HCT116 (cell line): Measurements from ENCODE around the gene ZBTB17. TPM values are rescaled to one million over a fixed set of nuclear protein-coding genes. Genes with fewer than 3 reads are reported as not detected.

Experiments
- ATAC-seq: fragments of 200-7000 bp; cut with Tn5 transposase; 2 replicates; pipeline ENCODE4 v1.9.1; 2020; ENCODE audit warnings: mild to moderate bottlenecking, moderate library complexity
- BruUV-seq: library from RNA; stranded (reverse); fragments of 400-500 nt; replicated peaks from 2 replicates; lab custom pipeline; 2021; lab: Mats Ljungman, UMichigan
- CTCF ChIA-PET: fragments of 300-600 bp; sonication (Branson Sonifier 250); formaldehyde crosslinking; loops from one replicate; lab custom pipeline; 2021; ENCODE audit warnings: antibody characterized with exemption; lab: Charles Lee
- POLR2A ChIA-PET: fragments of 300-600, 350-600 bp; sonication (Branson Sonifier 250); formaldehyde crosslinking; loops from one replicate; lab custom pipeline; 2021; ENCODE audit warnings: antibody characterized with exemption; lab: Charles Lee
- RAD21 ChIA-PET, 2 experiments: fragments of 300-600 bp; sonication (Branson Sonifier 250); formaldehyde crosslinking; loops; one replicate each; lab custom pipeline; 2023; ENCODE audit warnings: low total read pairs in 2 of 2; ENCODE audit not compliant: uncharacterized antibody in 2 of 2, unreplicated experiment in 2 of 2, low non-redundant PET in 1 of 2; lab: Charles Lee
- DNase-seq: peaks from one replicate; pipeline ENCODE4 v3.0.0-alpha.2; 2010; ENCODE audit warnings: low read depth, low spot score
- H2AFZ ChIP-seq: fragments of 200-600 bp; shearing (Covaris generic), sonication (generic); 2 replicates; pipeline ENCODE4 v1.6.1; 2017; ENCODE audit warnings: low read depth, mixed run types, mixed read lengths, antibody characterized with exemption, low read length; ENCODE audit not compliant: poor library complexity, severe bottlenecking
- H3K27ac ChIP-seq: 2 replicates; pipeline ENCODE4 v1.5.1; 2012; ENCODE audit warnings: low read depth, low read length
- H3K27me3 ChIP-seq: fragments of 200-600 bp; sonication (generic); 2 replicates; pipeline ENCODE4 v1.6.1; 2016; ENCODE audit warnings: mixed run types, low read length, mixed read lengths; ENCODE audit not compliant: insufficient read depth
- H3K36me3 ChIP-seq, 2 experiments: fragments of 200-500 bp in 1 of 2; fragments of 200-600 bp in 1 of 2; sonication (Bioruptor generic) in 1 of 2; sonication (generic) in 1 of 2; 2 replicates each; pipeline versions ENCODE4 v1.5.1 to v1.6.1; 2014 to 2016; ENCODE audit warnings: low read length in 2 of 2, inconsistent platforms in 1 of 2, mixed read lengths in 1 of 2, mixed run types in 1 of 2; ENCODE audit not compliant: insufficient read depth in 2 of 2, control insufficient read depth in 1 of 2
- H3K4me1 ChIP-seq, 2 experiments: fragments of 200-600 bp in 1 of 2; sonication (generic) in 1 of 2; 2 replicates each; pipeline versions ENCODE4 v1.5.1 to v1.6.1; 2012 to 2017; ENCODE audit warnings: low read length in 2 of 2, inconsistent platforms in 1 of 2, mild to moderate bottlenecking in 1 of 2, mixed read lengths in 1 of 2, mixed run types in 1 of 2, moderate library complexity in 1 of 2; ENCODE audit not compliant: insufficient read depth in 2 of 2, control insufficient read depth in 1 of 2
- H3K4me2 ChIP-seq: fragments of 200-600 bp; sonication (generic); 2 replicates; pipeline ENCODE4 v1.6.1; 2017; ENCODE audit warnings: mixed run types, low read length, mixed read lengths
- H3K4me3 ChIP-seq, 2 experiments: fragments of 200-600 bp in 1 of 2; sonication (generic) in 1 of 2; replicated peaks in 1 of 2; 2 replicates each; pipeline ENCODE4 v1.5.1; 2011 to 2016; ENCODE audit warnings: low read length in 2 of 2, control low read depth in 1 of 2, low read depth in 1 of 2, mild to moderate bottlenecking in 1 of 2, mixed read lengths in 1 of 2, mixed run types in 1 of 2
- H3K79me2 ChIP-seq: fragments of 200-600 bp; sonication (generic); 2 replicates; pipeline ENCODE4 v1.6.1; 2017; ENCODE audit warnings: mild to moderate bottlenecking, mixed run types, low read length, moderate library complexity, mixed read lengths; ENCODE audit not compliant: insufficient read depth
- H3K9ac ChIP-seq: fragments of 200-600 bp; sonication (generic); 2 replicates; pipeline ENCODE4 v1.6.1; 2016; ENCODE audit warnings: low read length, mixed read lengths
- H3K9me2 ChIP-seq: fragments of 200-600 bp; sonication (generic), shearing (Covaris generic); 2 replicates; pipeline ENCODE4 v1.6.1; 2017; ENCODE audit warnings: mixed run types, mild to moderate bottlenecking, moderate library complexity; ENCODE audit not compliant: insufficient read depth
- H3K9me3 ChIP-seq, 2 experiments: fragments of 200-500 bp in 1 of 2; fragments of 200-600 bp in 1 of 2; sonication (Bioruptor generic) in 1 of 2; sonication (generic) in 1 of 2; 2 replicates each; pipeline ENCODE4 v1.6.1; 2014 to 2017; ENCODE audit warnings: low read length in 2 of 2, mixed read lengths in 2 of 2, inconsistent platforms in 1 of 2, low read depth in 1 of 2, mild to moderate bottlenecking in 1 of 2, mixed run types in 1 of 2, moderate library complexity in 1 of 2; ENCODE audit not compliant: control insufficient read depth in 1 of 2, insufficient read depth in 1 of 2
- H4K20me1 ChIP-seq: fragments of 200-600 bp; sonication (generic), shearing (Covaris generic); 2 replicates; pipeline ENCODE4 v1.6.1; 2017; ENCODE audit warnings: mixed run types, mild to moderate bottlenecking, moderate library complexity; ENCODE audit not compliant: insufficient read depth
- CTCF ChIP-seq, 3 experiments: fragments of 200-600 bp in 1 of 3; sonication (generic) in 1 of 3; IDR thresholded peaks in 2 of 3; conservative IDR thresholded peaks in 1 of 3; 2 replicates each; pipeline ENCODE4 v1.5.1; 2012 to 2017; ENCODE audit warnings: low read depth in 2 of 3, low read length in 2 of 3, antibody characterized with exemption in 1 of 3, borderline replicate concordance in 1 of 3, control low read depth in 1 of 3, mild to moderate bottlenecking in 1 of 3, mixed read lengths in 1 of 3, mixed run types in 1 of 3, moderate library complexity in 1 of 3; ENCODE audit not compliant: insufficient read depth in 1 of 3
- JUND ChIP-seq: IDR thresholded peaks from 2 replicates; pipeline ENCODE4 v1.6.1; 2012
- POLR2A ChIP-seq: IDR thresholded peaks from 2 replicates; pipeline ENCODE4 v1.7.0; 2011; ENCODE audit warnings: borderline replicate concordance; ENCODE audit not compliant: insufficient read depth, insufficient read length; ENCODE audit errors: extremely low read depth
- RAD21 ChIP-seq: IDR thresholded peaks from 2 replicates; pipeline ENCODE4 v1.6.1; 2012; ENCODE audit warnings: low read depth, mild to moderate bottlenecking
- SIN3A ChIP-seq: IDR thresholded peaks from 2 replicates; pipeline ENCODE4 v1.6.1; 2012; ENCODE audit warnings: low read depth
- ZBTB33 ChIP-seq: IDR thresholded peaks from 2 replicates; pipeline ENCODE4 v1.6.1; 2011; ENCODE audit warnings: mild to moderate bottlenecking, low read length, moderate library complexity; ENCODE audit not compliant: insufficient replicate concordance; ENCODE audit errors: extremely low read depth
- intact Hi-C: fragments of 100-400 bp; cut with micrococcal nuclease; formaldehyde crosslinking; loops from 2 replicates; pipeline ENCODE4 v1.10.0; 2022
- total RNA-seq: library from RNA; stranded (reverse); gene quantifications from one replicate; pipeline ENCODE4 v1.2.1, GENCODE V29; 2021; ENCODE audit not compliant: unreplicated experiment

The ZBTB17 gene
- total RNA-seq, 1 experiment from 2014 or later, result 31.6 TPM

DNA sequence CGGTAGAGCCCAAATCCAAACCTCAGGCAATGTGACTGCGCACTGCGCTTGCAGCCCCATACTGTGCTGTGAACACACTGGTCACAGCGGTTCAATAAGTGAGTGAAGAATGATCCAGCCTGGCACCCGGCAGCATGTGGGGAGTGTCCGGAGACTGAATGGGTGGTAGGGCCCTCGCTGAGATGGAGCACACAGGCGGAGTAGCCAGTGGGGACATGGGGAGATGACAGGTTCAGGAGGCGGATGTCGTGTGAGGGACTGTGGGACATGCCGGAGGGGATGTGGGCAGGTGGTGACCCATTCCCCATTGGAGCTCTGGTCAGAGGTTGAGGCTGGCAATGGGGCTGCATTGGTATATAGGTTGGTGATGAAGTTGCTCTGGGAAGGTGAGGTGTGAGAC lies 33.8 kb upstream of the ZBTB17 start (continued):
- TF ChIP-seq ZBTB33, result no peak
- TF ChIP-seq POLR2A, result no peak
- TF ChIP-seq SIN3A, result no peak

DNA sequence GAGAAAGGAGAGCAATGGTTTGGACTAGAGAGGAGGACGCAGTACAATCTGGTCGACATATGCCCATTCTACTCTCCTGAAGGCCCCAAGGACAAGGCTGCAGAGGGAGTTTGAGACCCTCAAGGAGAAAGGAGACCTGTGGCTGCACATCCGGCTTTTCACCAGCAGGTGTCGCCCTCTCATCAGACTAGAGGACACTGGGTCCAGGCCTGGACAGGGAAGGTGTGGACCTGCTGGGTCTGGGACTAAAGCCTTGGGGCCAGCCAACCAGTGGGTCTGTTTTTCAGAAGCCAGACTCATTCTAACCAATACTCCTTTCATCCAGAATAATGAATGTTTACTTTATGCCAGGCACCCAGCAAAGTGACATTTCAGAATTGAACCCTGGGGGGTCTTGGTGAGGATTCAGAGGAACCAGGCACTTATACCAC lies 33.1 kb upstream of the ZBTB17 start:
- intact Hi-C loops, result loop anchor here (1.0 to 10.0 kb wide), 3 partner anchors 47 to 176 kb away; partner anchors contain the start of gene FAM131C
- no peaks in the 10 kb centered on the region for H3K36me3 ChIP-seq
- no peak overlapping the region for H2AFZ ChIP-seq
- H3K9me2 ChIP-seq, result no peaks in the 10 kb centered on the region
- no peak overlapping the region for H3K9ac ChIP-seq
- POLR2A ChIA-PET, result no interaction called here
- H3K27ac ChIP-seq, result no peak overlapping the region
- peaks cover 10 to 27% of the 10 kb centered on the region in 2 experiments for H3K4me1 ChIP-seq
- H3K4me3 ChIP-seq, result no peak overlapping the region
- RAD21 ChIA-PET, result no interaction called here
- H4K20me1 ChIP-seq, result no peaks in the 10 kb centered on the region
- H3K79me2 ChIP-seq, result no peaks in the 10 kb centered on the region
- no peak overlapping the region for H3K4me2 ChIP-seq
- H3K9me3 ChIP-seq, result no peaks in the 10 kb centered on the region
- peak; percentile 95 to 99 (median 95) for TF ChIP-seq CTCF (IDR thresholded peaks at IDR 0.05 in 2 of 3, conservative IDR thresholded peaks at IDR 0.05 in 1 of 3; ENCODE audit: borderline replicate concordance in 1 of 3, insufficient read depth in 1 of 3, low read depth in 2 of 3, low read length in 2 of 3)
- TF ChIP-seq SIN3A, result no peak
- TF ChIP-seq RAD21, result peak; percentile 99
- TF ChIP-seq JUND, result no peak
- TF ChIP-seq, all 23 proteins: peak for 2
- H3K27me3 ChIP-seq, result no peaks in the 10 kb centered on the region
- BruUV-seq, result no TSS peak
- CTCF ChIA-PET, result interaction anchor here (0.6 to 1.9 kb wide), 4 partner anchors 64 to 217 kb away, joined by 3 to 4 read pairs (median 4); partner anchors contain the start of gene FAM131C
- DNase-seq, result peak; percentile 64
- ATAC-seq, result peak; percentile 73
